ENCODE measurements around the gene TCIRG1.

The TCIRG1 gene

GRCh38 chr11:68053981-68054812 is 15.4 kb downstream of the TCIRG1 start:
- no peaks in the 10 kb centered on the region for H3K4me1 ChIP-seq (ENCODE audit: control insufficient read depth, insufficient read depth, low read length)
- H3K36me3 ChIP-seq (ENCODE audit: control insufficient read depth, insufficient read depth, low read length) = peaks cover 11% of the 10 kb centered on the region
- H3K4me3 ChIP-seq (ENCODE audit: low read depth, low read length) = no peak overlapping the region
- no peaks in the 10 kb centered on the region for H3K27me3 ChIP-seq (ENCODE audit: control insufficient read depth, insufficient read depth, low read length)
- no peak overlapping the region for H3K9ac ChIP-seq (ENCODE audit: low read depth, low read length)
- H3K9me3 ChIP-seq (ENCODE audit: control insufficient read depth, insufficient read depth, low read length) = no peaks in the 10 kb centered on the region

- Histone ChIP-seq H3K9me3 (ENCODE audit: control insufficient read depth, insufficient read depth, low read length) (no peaks in the 10 kb centered on the region), H3K27me3 (ENCODE audit: control insufficient read depth, insufficient read depth, low read length) (no peaks in the 10 kb centered on the region), H3K4me3 (ENCODE audit: low read depth, low read length) (no peak overlapping the region), H3K9ac (ENCODE audit: low read depth, low read length) (no peak overlapping the region), H3K4me1 (ENCODE audit: control insufficient read depth, insufficient read depth, low read length) (no peaks in the 10 kb centered on the region), H3K36me3 (ENCODE audit: control insufficient read depth, insufficient read depth, low read length) (peaks cover 11% of the 10 kb centered on the region)
These were observed 17.8 kb downstream of the TCIRG1 start for GRCh38 chr11:68056317-68057285.

GRCh38 chr11:68057807-68058206 is 19.0 kb downstream of the TCIRG1 start:
- no peaks in the 10 kb centered on the region for H3K4me1 ChIP-seq (ENCODE audit: control insufficient read depth, insufficient read depth, low read length)
- H3K9ac ChIP-seq (ENCODE audit: low read depth, low read length) = no peak overlapping the region
- no peak overlapping the region for H3K4me3 ChIP-seq (ENCODE audit: low read depth, low read length)
- H3K27me3 ChIP-seq (ENCODE audit: control insufficient read depth, insufficient read depth, low read length) = no peaks in the 10 kb centered on the region
- H3K36me3 ChIP-seq (ENCODE audit: control insufficient read depth, insufficient read depth, low read length) = peaks cover 23% of the 10 kb centered on the region
- H3K9me3 ChIP-seq (ENCODE audit: control insufficient read depth, insufficient read depth, low read length) = no peaks in the 10 kb centered on the region

- Histone ChIP-seq H3K4me3 (ENCODE audit: low read depth, low read length) (no peak overlapping the region), H3K9ac (ENCODE audit: low read depth, low read length) (no peak overlapping the region), H3K9me3 (ENCODE audit: control insufficient read depth, insufficient read depth, low read length) (no peaks in the 10 kb centered on the region), H3K4me1 (ENCODE audit: control insufficient read depth, insufficient read depth, low read length) (no peaks in the 10 kb centered on the region), H3K36me3 (ENCODE audit: control insufficient read depth, insufficient read depth, low read length) (peaks cover 48% of the 10 kb centered on the region), H3K27me3 (ENCODE audit: control insufficient read depth, insufficient read depth, low read length) (no peaks in the 10 kb centered on the region)
These were observed 22.7 kb downstream of the TCIRG1 start for GRCh38 chr11:68061508-68061907.

DNA sequence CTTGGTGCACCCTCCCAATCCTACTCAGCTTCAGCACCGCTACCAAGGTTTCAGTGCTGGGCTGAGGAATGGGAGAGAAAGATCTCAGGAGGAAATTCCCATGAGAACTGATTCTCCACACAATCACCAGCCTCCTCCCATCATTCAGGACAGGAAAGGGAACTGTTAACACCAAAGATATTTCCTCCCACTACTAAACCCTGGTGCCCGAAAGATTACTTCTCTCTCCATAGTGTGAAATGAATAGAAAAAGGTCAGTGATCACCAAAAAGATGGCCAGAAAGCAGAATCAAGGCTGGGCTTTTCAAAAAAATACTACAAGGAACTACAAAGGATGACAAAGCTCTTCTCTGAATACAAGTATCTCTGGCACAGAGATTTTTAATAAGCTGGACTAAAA is 26.1 kb downstream of the TCIRG1 start:
- no peak overlapping the region for H3K4me3 ChIP-seq (ENCODE audit: low read depth, low read length)
- peaks cover 75% of the 10 kb centered on the region for H3K36me3 ChIP-seq (ENCODE audit: control insufficient read depth, insufficient read depth, low read length)
- no peak overlapping the region for H3K9ac ChIP-seq (ENCODE audit: low read depth, low read length)
- no peaks in the 10 kb centered on the region for H3K9me3 ChIP-seq (ENCODE audit: control insufficient read depth, insufficient read depth, low read length)
- no peaks in the 10 kb centered on the region for H3K27me3 ChIP-seq (ENCODE audit: control insufficient read depth, insufficient read depth, low read length)
- H3K4me1 ChIP-seq (ENCODE audit: control insufficient read depth, insufficient read depth, low read length) = no peaks in the 10 kb centered on the region

GRCh38 chr11:68065841-68066240 is 27.0 kb downstream of the TCIRG1 start:
- H3K36me3 ChIP-seq (ENCODE audit: control insufficient read depth, insufficient read depth, low read length) = peaks cover 82% of the 10 kb centered on the region
- H3K4me1 ChIP-seq (ENCODE audit: control insufficient read depth, insufficient read depth, low read length) = no peaks in the 10 kb centered on the region
- no peak overlapping the region for H3K9ac ChIP-seq (ENCODE audit: low read depth, low read length)
- H3K4me3 ChIP-seq (ENCODE audit: low read depth, low read length) = no peak overlapping the region
- no peaks in the 10 kb centered on the region for H3K27me3 ChIP-seq (ENCODE audit: control insufficient read depth, insufficient read depth, low read length)
- no peaks in the 10 kb centered on the region for H3K9me3 ChIP-seq (ENCODE audit: control insufficient read depth, insufficient read depth, low read length)

DNA sequence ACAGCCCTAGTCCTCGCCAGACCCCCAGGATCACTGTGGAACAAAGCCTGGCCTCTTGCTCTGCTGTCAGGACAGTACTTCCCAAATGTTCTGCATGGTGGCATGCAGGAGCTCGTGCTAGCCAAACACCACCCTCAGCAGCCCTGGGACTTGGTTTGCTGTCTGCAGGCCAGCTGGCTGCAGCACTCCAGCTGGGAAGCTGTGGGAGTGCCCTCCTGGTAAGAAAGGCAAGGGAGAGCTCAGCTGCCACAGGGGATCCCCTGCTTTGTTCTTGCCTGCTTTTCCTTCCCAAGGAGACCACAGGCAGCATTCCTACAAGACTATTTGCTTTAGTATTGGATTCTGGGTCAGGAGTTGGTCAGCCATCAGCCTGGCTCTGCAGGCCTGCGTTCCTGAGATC is 27.9 kb downstream of the TCIRG1 start:
- Histone ChIP-seq H3K4me3 (ENCODE audit: low read depth, low read length) (no peak overlapping the region), H3K9me3 (ENCODE audit: control insufficient read depth, insufficient read depth, low read length) (no peaks in the 10 kb centered on the region), H3K36me3 (ENCODE audit: control insufficient read depth, insufficient read depth, low read length) (peaks cover 77% of the 10 kb centered on the region), H3K9ac (ENCODE audit: low read depth, low read length) (no peak overlapping the region), H3K4me1 (ENCODE audit: control insufficient read depth, insufficient read depth, low read length) (no peaks in the 10 kb centered on the region), H3K27me3 (ENCODE audit: control insufficient read depth, insufficient read depth, low read length) (no peaks in the 10 kb centered on the region)

GRCh38 chr11:68067991-68068390 is 29.2 kb downstream of the TCIRG1 start:
- no peak overlapping the region for H3K4me3 ChIP-seq (ENCODE audit: low read depth, low read length)
- H3K27me3 ChIP-seq (ENCODE audit: control insufficient read depth, insufficient read depth, low read length) = no peaks in the 10 kb centered on the region
- H3K9ac ChIP-seq (ENCODE audit: low read depth, low read length) = no peak overlapping the region
- peaks cover 68% of the 10 kb centered on the region for H3K36me3 ChIP-seq (ENCODE audit: control insufficient read depth, insufficient read depth, low read length)
- no peaks in the 10 kb centered on the region for H3K4me1 ChIP-seq (ENCODE audit: control insufficient read depth, insufficient read depth, low read length)
- no peaks in the 10 kb centered on the region for H3K9me3 ChIP-seq (ENCODE audit: control insufficient read depth, insufficient read depth, low read length)

- Histone ChIP-seq H3K27me3 (ENCODE audit: control insufficient read depth, insufficient read depth, low read length) (no peaks in the 10 kb centered on the region), H3K36me3 (ENCODE audit: control insufficient read depth, insufficient read depth, low read length) (peaks cover 51% of the 10 kb centered on the region), H3K9me3 (ENCODE audit: control insufficient read depth, insufficient read depth, low read length) (no peaks in the 10 kb centered on the region), H3K4me1 (ENCODE audit: control insufficient read depth, insufficient read depth, low read length) (no peaks in the 10 kb centered on the region), H3K9ac (ENCODE audit: low read depth, low read length) (no peak overlapping the region), H3K4me3 (ENCODE audit: low read depth, low read length) (no peak overlapping the region)
These were observed 32.6 kb downstream of the TCIRG1 start for GRCh38 chr11:68071281-68072048.

DNA sequence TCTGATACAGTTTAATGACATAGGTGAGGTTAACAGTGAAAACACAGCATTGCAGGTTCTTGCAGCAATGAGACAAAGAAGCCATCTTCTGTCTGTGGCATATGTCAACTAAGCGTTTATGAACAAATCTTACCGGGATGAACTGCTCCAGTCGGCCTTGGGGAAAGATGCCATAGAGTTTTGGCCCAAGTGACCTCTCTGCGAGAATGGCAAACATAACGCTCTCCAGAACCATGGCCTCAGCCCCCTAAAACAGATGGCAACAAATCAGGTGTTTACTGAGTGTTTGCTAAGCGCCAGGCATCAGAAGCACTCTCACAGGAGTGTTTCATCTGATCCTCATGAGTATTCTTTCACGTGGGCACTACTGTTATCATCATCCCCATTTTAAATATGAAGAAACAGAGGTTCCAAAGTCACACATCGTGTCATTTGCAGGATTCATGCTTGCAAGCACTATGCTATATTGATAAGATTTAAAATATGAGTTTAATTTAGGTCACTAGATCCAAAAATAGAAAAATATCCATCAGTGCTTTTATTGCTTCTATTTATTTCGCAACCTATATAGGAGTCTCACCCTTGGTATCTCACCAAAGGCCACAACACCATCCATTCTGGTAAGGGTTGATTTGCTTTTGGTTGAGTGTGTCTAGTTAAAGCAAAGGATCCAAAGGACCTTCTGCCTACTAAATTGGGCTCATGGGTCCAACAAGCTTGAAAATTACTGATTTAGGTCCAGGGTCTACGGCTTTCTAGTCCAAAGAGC is 35.9 kb downstream of the TCIRG1 start:
- Histone ChIP-seq H3K36me3 (ENCODE audit: control insufficient read depth, insufficient read depth, low read length) (peaks cover 27% of the 10 kb centered on the region), H3K4me3 (ENCODE audit: low read depth, low read length) (no peak overlapping the region), H3K9ac (ENCODE audit: low read depth, low read length) (no peak overlapping the region), H3K27me3 (ENCODE audit: control insufficient read depth, insufficient read depth, low read length) (no peaks in the 10 kb centered on the region), H3K9me3 (ENCODE audit: control insufficient read depth, insufficient read depth, low read length) (no peaks in the 10 kb centered on the region), H3K4me1 (ENCODE audit: control insufficient read depth, insufficient read depth, low read length) (no peaks in the 10 kb centered on the region)
